Retina (tissue), 1 donor: ENCODE measurements around the gene NCAM2.

Source experiments
- DNase-seq: peaks from one replicate; pipeline ENCODE4 v3.0.0-alpha.2; 2016

Gene NCAM2

DNA sequence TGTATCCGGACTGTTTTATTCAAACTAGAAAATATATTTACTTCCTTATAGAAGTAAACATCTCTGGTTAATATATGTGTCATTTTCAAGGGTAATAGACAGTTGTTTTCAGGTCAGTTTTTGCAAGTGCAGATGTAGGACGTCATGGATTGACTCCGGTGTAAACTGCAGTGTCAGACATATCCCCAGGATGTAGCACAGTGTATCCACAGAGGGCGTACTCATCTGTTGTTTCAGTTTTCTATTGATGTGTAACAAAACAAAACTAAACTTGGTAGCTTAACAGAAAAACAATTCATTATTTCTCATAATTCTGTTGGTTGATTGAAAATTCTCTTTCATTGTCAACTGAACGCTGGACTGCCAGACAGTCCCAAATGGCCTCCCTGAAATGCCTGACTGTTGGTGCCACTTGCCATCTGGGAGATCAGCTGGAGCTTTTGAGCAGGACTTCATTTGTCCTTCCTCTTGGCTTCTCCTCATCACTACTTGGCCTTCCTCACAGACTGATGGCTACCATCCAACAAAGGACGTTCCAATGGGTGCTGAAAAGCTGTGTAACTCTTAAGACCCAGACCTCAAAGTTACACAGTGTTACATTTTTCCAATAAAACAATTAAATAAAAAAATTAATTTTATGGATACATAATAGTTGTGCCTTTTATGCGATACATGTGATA is 181.6 kb downstream of the NCAM2 start:
- DNase-seq: no peak

DNA sequence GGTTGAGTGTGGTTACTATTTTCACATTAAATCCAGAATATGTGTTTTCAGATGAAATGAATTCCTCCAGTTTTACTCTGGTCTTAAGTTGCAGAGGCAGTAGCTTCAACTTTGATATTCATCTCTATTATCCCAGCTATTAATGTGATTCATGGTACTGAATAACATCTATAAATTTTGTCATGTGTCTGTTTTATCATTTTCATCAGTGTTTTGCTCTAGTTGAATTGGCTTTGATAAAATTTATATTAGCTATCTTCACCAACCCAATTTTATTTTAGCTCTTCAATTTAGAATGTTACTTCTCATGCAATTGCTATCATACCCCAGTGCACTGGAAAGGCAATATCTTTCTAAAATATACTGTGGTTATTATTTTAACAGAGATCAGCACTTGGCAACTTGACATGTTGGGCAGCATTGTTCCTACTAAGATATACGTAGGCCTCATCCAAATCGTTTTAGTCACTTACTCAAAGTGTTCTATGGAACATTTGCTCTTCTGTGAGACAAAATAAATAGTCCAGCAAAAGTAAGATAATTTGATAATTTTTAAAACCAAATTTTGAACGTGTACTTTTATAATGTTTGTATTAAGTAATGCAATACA is 184.3 kb downstream of the NCAM2 start:
- DNase-seq: no peak

DNA sequence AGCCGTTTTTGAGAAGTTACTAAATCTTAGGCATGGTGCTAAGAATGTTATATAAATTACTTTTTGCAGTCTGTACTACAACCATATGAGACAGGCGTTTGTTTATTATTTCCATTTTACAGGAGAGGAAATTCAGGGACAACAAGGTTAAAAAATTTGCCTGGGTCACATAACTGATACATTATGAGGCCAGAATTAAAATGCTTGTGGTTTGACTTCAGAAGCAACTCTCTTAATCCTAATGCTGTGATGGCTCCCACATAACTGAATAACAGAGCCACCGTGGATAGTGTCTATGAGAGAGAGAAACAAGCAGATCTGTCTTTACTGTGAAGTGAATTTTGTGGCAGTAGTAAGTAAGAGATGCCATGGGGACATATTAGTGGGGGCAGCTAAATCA is 184.9 kb downstream of the NCAM2 start:
- no peak for DNase-seq

DNA sequence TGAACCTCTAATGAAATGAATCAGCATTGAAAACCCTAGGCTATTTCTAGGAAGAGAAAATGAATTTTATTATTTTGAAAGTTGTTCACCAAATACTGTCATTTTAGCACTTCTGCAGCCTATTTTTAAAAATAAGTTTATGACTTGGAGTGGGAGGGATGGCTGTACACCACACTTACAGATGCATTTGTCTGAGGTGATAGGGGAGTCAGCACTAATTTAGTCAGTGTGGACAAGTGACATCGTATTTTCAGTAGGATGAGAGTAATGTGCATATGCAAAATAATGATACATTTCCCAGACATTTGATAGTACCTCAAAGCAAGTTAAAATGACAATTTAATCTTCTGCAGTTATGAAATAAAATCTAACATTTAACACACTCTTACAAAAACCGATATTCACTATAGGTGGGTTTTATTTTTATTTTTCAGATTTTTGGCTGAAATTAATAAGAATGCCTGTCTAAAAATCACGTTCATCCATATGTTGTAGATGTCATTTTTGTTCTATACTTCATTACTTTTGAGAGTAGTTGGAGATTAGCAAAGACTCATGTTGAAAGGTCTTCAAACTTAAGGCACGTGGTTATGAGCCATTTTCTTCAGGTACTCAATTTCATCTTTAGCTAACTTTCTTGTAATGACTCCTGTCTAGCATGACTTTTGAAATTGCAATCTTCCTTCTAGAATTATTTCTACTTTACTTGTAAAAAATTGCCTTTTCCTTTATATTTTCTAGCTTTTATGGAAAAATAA is 186.7 kb downstream of the NCAM2 start:
- no peak for DNase-seq

DNA sequence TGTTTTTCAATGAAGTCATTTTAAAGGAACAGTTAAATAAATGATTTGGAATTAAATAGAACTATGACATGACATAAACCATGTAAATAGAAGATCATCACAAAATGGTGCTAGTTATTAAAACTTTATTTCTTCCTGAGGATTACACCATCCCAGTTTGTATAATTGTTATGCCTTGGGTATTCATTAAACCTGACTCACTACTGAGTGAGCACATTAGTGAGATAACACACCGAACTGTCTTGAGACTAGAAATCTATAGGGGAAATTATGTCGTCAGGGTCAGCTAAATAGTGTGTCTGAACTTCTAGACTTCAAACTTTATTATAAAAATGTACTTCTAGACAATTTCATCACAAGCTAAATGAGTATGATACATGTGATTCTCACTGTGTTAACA is 189.4 kb downstream of the NCAM2 start:
- DNase-seq: no peak

DNA sequence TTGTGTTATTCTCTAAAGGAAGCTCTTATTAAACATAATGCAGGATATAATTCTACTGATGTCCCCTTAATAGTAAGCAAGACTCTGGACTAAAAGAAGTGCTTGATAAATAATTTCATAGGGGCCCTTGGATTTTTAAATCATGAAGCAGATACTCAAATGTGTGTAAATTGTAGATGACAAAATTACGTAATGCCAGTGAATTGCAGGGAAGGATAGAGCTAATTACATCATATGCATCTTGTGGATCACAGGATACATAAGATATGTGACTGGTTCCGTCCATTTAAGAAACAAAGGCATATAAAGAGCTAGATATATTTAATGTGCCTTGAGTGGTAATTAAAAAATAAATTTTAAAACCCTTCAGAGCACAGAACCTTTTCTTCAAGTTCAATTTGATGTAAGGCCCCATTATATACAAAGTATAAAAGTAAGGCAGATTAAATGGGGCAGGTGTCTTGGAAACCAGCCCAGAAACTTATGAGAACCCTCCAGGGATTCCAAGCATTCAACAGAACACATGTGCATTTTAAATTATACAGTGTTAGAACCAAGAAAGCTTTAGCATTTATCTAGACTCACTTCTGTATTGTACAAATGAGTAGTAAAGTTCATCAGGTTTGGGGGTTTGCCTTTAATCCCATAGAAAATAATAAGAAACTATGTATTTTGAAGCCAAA is 190.4 kb downstream of the NCAM2 start:
- DNase-seq: no peak

DNA sequence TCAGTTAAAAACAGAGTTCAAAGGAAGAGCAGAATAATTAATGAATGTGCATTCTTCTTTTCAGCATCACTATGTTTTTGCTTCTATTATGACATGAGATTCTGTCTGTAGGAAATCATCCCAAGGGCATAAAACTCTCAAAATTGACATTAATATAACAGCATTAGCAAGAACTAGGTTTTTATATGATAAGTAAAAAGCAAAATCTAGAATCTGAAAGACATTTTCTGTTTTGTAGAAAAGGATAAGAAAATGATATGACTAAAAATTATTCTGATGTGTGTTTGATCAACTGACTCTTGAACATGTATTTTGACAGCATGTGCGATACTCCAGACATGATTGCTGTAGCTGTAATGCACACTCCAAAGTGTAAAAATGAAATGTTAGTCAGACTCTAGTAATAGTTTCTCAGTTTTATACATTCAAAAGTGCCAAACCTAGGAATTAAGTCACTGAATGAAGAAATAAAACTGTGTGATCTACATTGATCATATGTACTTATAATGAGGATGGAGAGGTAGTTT is 197.3 kb downstream of the NCAM2 start:
- no peak for DNase-seq

DNA sequence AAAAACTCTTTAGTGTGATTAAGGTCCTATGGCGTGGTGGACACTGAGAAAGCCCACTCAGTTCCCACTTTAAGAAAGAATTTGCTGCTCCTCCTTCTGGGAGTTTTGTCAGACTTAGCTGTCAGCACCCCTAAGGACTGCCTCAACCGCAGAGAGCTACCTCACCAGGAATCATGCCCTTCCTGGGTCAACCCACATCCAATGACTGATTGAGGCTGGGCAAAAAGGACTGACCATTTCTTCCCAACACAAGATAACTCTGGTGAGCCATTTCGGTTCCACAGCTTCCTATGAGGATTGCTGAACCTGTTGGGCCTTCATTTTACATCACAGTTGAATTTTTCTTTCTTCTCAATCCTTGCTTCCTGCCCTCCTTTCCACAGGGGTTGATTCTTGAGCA is 197.9 kb downstream of the NCAM2 start:
- DNase-seq: no peak

DNA sequence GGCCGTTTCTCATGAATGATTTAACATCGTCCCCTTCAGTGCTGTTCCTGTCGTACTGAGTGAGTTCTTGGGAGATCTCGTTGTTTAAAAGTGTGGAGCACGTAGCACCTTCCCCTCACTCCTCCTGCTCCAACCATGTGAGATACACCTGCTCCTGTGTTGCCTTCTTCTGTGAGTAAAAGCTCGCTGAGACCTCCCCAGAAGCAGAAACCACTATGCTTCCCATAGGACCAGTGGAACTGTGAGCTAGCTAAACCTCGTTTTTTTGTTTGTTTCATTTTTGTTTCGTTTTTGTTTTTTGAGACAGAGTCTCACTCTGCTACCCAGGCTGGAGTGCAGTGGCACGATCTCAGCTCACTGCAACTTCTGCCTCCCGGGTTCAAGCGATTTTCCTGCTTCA is 198.6 kb downstream of the NCAM2 start:
- DNase-seq: no peak

DNA sequence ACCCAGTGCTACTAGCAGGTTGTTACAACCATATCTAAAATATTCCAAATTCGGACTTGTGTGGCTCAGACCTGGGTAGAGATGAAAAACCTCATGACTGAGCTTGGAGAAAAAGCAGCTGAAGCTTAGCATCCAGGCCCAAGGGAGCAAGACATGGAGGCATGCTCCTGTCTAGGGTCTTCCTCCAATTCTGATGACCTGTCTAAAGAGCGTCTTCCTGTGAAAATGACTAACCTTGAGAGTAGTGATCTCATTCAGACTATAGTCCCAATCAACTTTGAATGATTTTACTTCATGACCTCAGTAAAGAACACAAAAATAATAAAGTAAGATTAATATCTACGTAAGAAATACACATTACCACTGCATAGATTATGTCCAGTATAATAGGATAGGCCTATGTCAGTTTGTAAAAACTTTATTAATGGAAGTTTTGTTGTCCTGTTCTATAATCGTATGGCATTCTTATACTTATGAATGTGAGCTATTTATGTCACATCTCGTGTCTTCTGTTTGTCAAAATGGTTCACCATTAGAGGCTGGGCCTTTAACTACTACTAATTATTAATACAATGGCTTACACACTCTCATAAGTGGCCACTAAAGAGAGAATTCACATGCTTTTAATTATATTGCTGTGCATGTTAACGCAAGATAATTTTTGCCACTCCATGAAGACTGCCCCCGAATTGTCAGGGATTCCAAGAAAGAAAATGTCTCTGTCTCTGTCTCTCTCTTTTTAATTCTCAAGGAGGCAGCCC is 201.3 kb downstream of the NCAM2 start:
- DNase-seq: no peak

DNA sequence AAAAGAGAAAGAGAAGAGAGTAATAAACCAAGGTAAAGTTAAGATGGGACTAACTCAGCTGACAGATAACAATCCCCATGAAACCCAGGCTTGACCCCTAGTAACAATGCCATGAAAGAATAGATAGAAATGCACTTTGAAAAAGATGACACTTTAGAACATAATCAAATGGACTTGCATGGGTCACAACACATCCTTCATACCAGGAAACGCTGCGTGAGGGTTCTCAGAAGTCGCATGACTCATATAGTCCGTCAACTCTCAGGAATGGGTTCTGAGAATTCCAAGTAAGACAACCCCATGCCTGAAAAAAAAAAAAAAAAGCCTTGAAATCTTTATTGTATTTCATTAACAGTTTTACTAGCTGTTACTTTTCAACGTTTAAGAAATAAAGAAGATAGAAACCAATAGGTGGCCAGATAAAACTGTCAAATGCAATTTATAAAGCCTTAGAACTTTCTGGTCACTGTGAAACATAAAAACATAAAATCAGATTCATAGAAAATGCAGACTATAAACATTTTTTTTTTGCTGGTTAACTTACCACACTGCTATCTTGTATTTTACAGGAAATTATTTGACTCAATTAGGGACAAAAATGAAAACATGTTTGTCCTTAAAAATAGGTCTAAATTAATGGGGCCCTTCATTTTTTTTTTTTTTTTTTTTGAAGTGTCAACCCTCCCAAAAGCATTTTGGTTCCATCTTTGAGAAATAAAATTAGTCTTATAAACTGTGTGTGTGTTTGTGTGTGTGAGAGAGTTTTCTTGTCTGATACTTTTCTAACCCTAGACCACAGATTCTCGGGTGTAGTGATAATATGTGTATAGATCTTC is 202.1 kb downstream of the NCAM2 start:
- no peak for DNase-seq

DNA sequence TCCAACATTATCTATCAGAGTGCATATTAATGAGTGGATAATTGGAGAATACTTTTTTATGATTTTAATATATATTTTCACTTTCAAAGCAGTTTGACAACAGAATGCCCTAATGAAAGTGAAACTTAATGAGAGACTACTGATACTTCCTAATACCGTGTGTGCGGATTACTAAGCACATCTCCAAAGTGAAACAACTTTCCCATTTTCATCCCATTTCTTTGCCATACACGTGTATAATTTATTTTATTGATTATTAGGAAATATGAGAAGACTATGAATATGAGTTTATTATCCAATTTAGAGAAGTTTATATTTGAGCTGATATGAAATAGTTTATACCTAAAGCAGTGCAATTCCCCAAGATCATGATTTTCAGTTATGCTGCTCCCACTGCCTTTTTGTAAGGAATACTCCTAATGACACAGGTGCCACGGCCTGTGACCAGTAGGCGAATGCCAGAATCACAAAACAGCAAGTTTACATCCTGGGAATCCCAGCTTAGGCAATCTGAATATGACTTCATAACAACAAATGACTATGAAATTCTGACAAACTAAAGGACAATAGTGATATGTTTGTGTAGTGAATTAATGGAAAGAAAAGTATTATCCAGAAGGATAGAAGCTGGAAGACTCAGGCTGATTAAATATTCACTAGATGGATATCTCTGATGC is 202.9 kb downstream of the NCAM2 start:
- no peak for DNase-seq

DNA sequence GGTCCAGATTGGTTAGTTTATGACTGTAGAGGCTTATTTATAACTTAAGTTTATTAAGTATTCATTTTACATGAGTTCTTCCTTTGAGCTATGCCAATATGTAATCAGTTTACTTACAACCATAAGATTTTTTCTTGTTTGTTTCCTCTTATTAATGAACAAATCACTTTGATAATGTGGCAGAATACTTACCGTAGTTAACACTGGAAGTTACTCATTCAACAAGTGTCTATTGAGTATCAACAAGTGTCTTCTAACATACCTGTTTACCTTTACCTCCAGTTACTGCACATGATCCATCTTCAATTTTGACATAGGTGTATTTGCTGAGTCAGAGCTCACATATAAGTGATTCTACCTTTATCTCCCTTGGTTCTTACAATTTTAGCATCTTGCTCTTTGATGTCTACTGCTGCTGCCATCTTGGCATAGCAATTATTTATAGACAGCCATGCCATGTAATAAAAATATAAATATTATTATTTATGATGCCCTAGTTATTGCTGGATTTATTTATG is 205.7 kb downstream of the NCAM2 start:
- DNase-seq: no peak

DNA sequence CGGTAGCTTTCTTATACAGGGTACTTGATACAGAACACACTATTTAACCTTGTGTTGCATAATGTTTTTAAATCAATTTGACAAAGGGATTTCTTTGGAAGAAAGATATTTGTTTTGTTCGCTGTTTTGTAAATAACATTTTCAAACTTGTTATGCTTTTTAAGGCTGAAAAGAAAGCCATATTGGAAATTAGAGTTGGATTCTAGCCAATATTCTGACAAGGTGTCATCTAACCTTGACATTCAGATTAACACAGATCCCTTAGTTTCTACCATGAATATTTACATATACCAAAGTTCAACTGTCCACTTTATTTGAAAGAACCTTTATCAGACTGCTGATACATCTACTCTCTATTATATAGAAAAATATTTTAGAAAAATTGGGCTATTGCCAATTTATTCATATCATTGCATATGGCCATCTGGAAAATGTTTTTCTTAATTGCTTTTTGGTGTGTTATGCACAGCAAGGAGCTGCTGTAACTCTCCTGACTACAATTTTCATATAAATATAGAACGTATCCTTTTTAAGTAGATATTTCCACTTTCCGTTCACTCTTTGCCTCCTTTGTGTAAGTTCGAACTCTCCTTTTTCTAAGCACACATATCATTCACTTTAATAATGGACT is 206.3 kb downstream of the NCAM2 start:
- DNase-seq: no peak

DNA sequence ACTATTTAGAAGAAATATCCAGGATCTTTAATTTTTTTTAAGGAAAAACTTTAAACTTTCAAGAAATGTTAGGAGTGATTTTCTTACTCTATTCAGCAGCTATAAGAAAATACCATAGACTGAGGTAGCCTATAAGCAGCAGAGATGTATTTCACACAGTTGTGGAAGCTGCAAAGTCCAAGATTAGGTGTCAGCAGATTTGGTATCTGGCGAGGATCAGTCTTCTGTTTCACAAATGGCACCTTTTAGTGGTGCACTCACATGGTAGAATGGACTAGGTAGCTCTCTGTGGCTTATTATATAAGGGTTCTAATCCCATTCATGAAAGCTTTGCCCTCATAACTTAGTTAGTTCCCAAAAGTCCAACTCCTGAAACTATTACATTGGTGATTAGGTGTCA is 207.4 kb downstream of the NCAM2 start:
- no peak for DNase-seq

DNA sequence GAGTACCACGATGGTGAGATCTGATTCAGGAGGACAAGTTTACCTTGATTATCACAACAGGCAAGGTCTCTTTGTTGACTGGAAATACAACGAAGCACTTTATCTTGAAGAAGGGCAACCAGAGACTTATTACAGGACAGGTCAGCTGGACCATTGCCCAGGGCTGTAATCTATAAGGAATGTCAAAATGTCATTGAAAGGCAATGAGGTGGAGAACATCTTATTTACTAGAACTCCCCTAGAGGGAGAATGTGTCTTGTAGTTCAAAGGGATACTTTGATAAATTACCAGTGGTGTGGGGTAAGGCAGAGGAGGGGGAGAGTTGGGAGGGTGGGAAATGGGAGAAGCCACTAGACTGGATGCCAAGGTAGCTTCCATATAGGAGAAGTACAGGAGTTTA is 212.3 kb downstream of the NCAM2 start:
- DNase-seq: no peak

DNA sequence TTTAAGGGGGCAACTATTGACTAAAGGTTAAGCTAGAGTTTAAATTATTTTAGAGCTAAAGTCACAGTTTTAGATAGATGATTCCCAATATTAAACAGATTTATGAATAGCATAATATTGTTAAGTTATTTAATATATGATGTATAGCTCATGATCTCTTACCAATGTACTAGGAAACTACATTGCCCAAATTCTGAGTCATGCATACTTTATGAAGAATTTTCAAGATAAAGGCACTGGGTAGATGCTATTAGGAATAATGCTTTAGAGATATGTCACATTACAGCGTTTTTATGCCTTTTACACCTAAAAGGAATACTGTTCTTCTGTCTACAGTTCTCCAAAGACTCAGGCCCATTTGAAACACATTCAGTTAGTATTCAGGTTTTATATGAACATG is 215.1 kb downstream of the NCAM2 start:
- DNase-seq: no peak

DNA sequence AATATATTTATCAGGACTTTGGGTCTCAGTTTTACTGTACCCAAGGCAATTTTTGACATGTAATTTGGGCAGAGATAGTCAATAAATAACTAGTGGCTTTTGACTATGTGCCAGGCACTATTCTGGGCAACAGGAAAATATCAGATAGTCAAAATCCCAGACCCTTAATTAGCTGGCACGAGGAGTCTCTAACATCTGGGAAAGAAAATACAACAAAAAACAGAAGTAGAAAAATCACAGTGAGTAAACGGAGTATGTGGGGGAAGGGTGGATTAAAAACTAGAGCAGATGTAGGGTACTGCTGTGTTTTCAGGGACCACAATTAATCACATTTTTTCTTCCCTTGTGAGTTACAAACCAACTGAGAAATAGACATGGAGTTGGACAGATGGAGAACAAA is 217.8 kb downstream of the NCAM2 start:
- no peak for DNase-seq

DNA sequence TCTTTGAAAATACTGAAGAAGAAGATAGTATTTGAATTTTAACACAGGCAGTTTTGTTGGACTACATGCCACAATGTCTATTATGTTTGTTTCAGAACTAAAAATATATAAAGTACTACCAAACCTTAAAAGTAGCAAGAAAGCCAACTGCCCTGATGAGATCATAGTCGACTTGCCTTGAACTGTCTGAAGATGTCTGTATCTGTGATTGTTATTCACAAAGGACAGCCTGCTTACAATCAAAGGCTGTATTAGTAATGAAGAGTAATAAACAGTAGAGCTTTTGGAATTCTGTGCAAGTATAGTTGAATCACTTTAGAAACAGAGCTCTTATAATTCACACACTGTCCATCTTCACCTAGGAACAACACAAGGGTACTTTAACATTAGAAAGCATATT is 228.3 kb downstream of the NCAM2 start:
- DNase-seq: no peak

DNA sequence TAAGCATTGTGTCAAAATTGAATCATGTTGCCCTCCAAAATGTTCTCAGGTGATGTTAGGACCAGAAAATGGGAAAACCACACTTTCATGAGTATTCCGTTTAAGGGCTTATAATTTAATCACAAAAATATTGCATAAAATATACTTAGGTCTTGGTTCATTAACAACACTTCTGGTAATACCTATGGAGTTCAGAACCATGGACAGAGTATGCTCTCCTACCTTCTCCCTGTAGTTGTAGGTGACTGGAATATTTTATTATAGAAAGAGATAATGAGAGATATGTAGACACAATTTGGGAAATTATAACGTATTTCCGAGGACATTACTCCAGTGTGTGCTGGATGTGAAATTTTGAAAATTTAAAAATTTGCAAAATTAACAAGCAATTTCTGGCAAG is 232.5 kb downstream of the NCAM2 start:
- DNase-seq: no peak
